Ovary (tissue), 3 donors: Measurements from ENCODE around the gene TMEM132D.

ENCODE experiments used
- EP300 ChIP-seq: sonication (generic); formaldehyde crosslinking; IDR thresholded peaks from one replicate; pipeline ENCODE4 v1.6.1; 2017; ENCODE audit warnings: antibody characterized with exemption
- POLR2A ChIP-seq: fragments of 450-650 bp; IDR thresholded peaks from one replicate; pipeline ENCODE4 v1.6.1; 2017; ENCODE audit warnings: antibody characterized with exemption, mild to moderate bottlenecking, moderate library complexity
- TF ChIP-seq, protein P1 (sequence below), 3 donors: fragments of 450-650 bp in 2 of 3; fragments of 200-600 bp in 1 of 3; IDR thresholded peaks; one replicate each; pipeline versions ENCODE4 v1.5.1 to v1.8.0; 2016 to 2022; ENCODE audit warnings: antibody characterized with exemption in 3 of 3, mild to moderate bottlenecking in 1 of 3
- donor health status: DM: no; HTN: no; CAD: no.

DNA sequence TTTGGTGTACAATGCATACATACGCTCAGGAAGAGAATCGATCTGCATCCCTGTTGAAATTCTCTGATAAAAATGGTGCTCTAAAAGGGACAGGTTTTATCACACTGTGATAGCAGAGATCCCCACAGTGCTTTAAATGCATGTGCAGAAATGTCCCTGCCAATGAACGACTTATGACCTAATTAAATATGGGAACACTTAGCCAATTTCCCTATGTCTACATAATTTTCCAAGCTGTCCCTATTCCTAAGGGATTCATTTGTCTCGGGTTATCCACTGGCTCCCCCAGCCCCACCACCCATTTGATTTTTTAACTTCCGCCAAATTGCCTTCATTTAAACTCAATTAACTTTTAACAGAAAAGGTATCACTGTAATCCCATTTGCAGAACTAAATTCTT is 284.6 kb downstream of the TMEM132D start:
- TF ChIP-seq, protein P1, sequence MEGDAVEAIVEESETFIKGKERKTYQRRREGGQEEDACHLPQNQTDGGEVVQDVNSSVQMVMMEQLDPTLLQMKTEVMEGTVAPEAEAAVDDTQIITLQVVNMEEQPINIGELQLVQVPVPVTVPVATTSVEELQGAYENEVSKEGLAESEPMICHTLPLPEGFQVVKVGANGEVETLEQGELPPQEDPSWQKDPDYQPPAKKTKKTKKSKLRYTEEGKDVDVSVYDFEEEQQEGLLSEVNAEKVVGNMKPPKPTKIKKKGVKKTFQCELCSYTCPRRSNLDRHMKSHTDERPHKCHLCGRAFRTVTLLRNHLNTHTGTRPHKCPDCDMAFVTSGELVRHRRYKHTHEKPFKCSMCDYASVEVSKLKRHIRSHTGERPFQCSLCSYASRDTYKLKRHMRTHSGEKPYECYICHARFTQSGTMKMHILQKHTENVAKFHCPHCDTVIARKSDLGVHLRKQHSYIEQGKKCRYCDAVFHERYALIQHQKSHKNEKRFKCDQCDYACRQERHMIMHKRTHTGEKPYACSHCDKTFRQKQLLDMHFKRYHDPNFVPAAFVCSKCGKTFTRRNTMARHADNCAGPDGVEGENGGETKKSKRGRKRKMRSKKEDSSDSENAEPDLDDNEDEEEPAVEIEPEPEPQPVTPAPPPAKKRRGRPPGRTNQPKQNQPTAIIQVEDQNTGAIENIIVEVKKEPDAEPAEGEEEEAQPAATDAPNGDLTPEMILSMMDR (IDR thresholded peaks at IDR 0.05): no peak
- TF ChIP-seq POLR2A (no peak), EP300 (no peak)
